Dendritic cell treated with granulocyte-macrophage colony-stimulating factor and Interleukin-4, amounts not matched to agents 40 ng/mL and 50 ng/mL, for 4 days (primary cell): ENCODE results near the gene SARDH.

Experiments
- H3K27ac Mint-ChIP-seq: one replicate; pipeline ENCODE4 v1.8.0; 2022; ENCODE audit warnings: mild to moderate bottlenecking, mixed read lengths
- H3K27me3 Mint-ChIP-seq: one replicate; pipeline ENCODE4 v1.8.0; 2022; ENCODE audit warnings: mild to moderate bottlenecking, mixed read lengths
- H3K36me3 Mint-ChIP-seq: one replicate; pipeline ENCODE4 v1.8.0; 2022; ENCODE audit warnings: low read depth, mixed read lengths
- H3K4me1 Mint-ChIP-seq: one replicate; pipeline ENCODE4 v1.8.0; 2022; ENCODE audit warnings: low read depth, mixed read lengths
- H3K4me3 Mint-ChIP-seq: one replicate; pipeline ENCODE4 v1.8.0; 2022; ENCODE audit warnings: mild to moderate bottlenecking, moderate library complexity, mixed read lengths
- H3K9me3 Mint-ChIP-seq: one replicate; pipeline ENCODE4 v1.8.0; 2022; ENCODE audit warnings: mixed read lengths
- intact Hi-C: fragments of 100-400 bp; cut with micrococcal nuclease; formaldehyde crosslinking; loops from one replicate; pipeline ENCODE4 v1.15.0; 2022

The SARDH gene

DNA sequence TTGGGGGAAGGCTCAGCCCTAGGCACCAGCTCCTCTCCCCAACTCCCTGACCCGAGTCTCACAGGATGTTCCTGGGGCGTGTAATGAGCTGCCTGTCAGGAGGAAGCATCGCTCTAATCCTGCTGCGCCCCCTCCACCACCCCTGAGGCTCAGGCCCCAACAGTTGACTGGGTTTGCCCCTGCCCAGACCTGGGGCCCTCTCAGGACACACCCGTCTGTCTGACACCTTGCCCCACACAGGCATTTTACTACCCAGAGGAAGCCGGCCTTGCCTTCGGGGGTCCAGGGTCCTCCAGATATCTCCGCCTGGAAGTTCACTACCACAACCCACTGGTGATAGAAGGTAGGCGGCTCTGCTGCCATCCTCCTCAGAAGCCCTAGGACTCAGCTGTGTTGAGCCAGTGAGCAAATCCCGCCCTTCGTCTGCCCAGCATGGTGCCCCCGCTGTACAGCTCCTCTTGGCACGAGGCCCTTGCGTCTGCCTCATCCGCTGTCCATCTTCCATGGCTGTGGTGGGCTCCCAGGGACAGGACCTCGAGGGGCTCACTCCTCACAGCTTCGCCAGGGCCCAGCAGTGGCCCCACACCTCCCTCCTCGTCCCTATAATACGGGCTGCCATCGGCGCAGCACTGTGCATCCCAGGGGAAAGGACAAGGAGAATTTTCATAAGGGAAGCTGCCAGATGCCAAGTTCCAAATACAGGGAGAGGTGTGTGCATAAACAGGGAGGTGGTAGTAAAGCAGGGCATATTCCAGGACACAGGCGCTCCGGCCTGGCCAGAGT lies 94.0 kb downstream of the SARDH start:
- no peak overlapping the region for H3K27ac Mint-ChIP-seq
- no peak overlapping the region for H3K4me3 Mint-ChIP-seq
- intact Hi-C loops = no loop called here
- H3K36me3 Mint-ChIP-seq = no peaks in the 10 kb centered on the region
- H3K9me3 Mint-ChIP-seq = no peaks in the 10 kb centered on the region
- H3K27me3 Mint-ChIP-seq = peaks cover 1% of the 10 kb centered on the region
- H3K4me1 Mint-ChIP-seq = no peaks in the 10 kb centered on the region

DNA sequence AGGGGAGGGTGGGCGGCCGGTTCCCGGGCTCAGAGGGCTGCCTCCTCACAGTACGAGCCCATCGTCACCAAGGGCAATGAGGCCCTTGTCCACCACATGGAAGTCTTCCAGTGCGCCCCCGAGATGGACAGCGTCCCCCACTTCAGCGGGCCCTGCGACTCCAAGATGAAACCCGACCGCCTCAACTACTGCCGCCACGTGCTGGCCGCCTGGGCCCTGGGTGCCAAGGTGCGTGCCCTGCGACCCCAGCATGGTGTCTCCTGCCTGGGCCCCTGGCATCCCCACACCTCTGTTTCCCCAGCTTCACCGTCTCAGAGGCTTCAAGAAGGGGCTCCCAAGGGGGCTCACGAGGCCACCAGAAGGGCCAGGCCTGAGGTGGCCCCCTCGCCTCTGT lies 94.8 kb downstream of the SARDH start:
- no peaks in the 10 kb centered on the region for H3K4me1 Mint-ChIP-seq
- no peaks in the 10 kb centered on the region for H3K36me3 Mint-ChIP-seq
- no peaks in the 10 kb centered on the region for H3K9me3 Mint-ChIP-seq
- no peak overlapping the region for H3K4me3 Mint-ChIP-seq
- intact Hi-C loops = no loop called here
- H3K27me3 Mint-ChIP-seq = peaks cover 1% of the 10 kb centered on the region
- H3K27ac Mint-ChIP-seq = no peak overlapping the region

DNA sequence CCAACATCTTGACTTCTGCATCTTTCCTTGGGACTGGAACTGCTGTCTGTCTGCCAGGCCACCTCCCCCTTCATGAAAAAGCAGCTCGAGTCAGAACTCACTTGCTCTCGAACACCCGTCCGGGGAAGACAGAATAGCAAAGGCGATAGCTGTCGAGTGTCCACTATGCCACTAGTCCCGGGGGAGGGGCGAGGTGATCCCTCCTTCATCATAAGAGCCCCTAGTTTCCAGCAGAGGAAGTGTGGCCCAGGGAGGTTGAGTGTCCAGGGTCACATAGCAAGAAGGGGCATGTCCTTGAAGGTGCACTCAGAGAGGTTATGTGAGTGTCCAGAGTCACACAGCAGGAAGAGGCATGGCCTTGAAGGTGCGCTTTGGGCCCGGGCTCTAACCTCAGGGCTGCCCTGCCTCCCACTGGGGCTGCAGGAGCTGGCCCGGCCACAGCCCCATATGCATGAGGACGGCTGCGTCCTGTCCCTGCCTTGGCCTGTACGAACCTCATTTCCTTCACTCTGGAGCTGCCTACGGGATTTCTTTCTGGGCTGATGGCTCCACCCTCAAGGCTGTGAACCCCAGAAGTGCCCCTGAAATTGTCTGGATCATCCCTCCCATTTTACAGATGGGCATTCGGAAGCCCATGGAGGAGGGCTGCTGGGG lies 95.3 kb downstream of the SARDH start:
- Mint-ChIP-seq H3K9me3 (no peaks in the 10 kb centered on the region), H3K27me3 (no peaks in the 10 kb centered on the region), H3K36me3 (no peaks in the 10 kb centered on the region), H3K4me3 (no peak overlapping the region), H3K27ac (no peak overlapping the region), H3K4me1 (no peaks in the 10 kb centered on the region)
- intact Hi-C loops = no loop called here

- H3K27me3 Mint-ChIP-seq = no peaks in the 10 kb centered on the region
- H3K4me3 Mint-ChIP-seq = no peak overlapping the region
- no peaks in the 10 kb centered on the region for H3K36me3 Mint-ChIP-seq
- H3K27ac Mint-ChIP-seq = no peak overlapping the region
- no peaks in the 10 kb centered on the region for H3K4me1 Mint-ChIP-seq
- intact Hi-C loops = no loop called here
- H3K9me3 Mint-ChIP-seq = no peaks in the 10 kb centered on the region
Measured at GRCh38 chr9:133641861-133642595, 96.1 kb downstream of the SARDH start.

DNA sequence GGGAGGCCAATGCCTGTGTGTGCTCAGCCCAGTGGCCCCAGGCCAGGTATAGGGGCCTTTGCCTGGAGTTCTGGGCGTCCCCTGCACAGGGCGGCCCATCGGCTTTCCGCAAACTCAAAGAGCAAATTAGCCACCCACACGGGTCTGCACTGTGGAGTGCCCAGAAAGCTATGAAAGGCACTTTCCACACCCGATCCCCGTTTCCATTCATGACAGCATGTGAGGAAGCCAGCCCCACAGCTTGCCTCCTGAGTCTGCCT lies 96.8 kb downstream of the SARDH start:
- intact Hi-C loops = no loop called here
- Mint-ChIP-seq H3K4me1 (no peaks in the 10 kb centered on the region), H3K4me3 (no peak overlapping the region), H3K9me3 (no peaks in the 10 kb centered on the region), H3K27ac (no peak overlapping the region), H3K27me3 (no peaks in the 10 kb centered on the region), H3K36me3 (no peaks in the 10 kb centered on the region)

GRCh38 chr9:133640580-133641395 lies 97.4 kb downstream of the SARDH start:
- Mint-ChIP-seq H3K4me3 (no peak overlapping the region), H3K36me3 (no peaks in the 10 kb centered on the region), H3K27me3 (no peaks in the 10 kb centered on the region), H3K27ac (no peak overlapping the region), H3K4me1 (no peaks in the 10 kb centered on the region), H3K9me3 (no peaks in the 10 kb centered on the region)
- intact Hi-C loops = no loop called here

DNA sequence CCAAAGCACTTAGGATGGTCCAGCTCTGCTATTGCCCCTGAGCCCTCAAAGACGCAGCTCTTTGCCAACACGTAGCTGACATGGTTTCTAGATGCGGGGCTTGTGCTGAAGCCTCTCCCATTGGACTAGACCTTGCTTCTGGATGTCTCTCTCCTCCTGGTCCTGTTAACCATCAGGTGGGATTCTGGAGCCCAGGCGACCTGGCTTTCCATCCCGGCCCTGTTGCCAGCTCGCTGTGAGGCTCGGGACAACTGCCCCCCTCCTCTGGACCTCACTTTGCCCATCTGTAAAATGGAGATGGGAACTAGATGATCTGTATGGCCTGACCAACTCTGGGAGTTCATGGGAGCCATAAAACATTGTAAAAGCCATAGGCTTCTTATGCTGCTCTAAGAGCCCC lies 98.0 kb downstream of the SARDH start:
- Mint-ChIP-seq H3K36me3 (no peaks in the 10 kb centered on the region), H3K9me3 (no peaks in the 10 kb centered on the region), H3K4me1 (no peaks in the 10 kb centered on the region), H3K4me3 (no peak overlapping the region), H3K27me3 (peaks cover 2% of the 10 kb centered on the region), H3K27ac (no peak overlapping the region)
- intact Hi-C loops = no loop called here

GRCh38 chr9:133639613-133640012 lies 98.5 kb downstream of the SARDH start:
- Mint-ChIP-seq H3K36me3 (no peaks in the 10 kb centered on the region), H3K27ac (no peak overlapping the region), H3K9me3 (no peaks in the 10 kb centered on the region), H3K4me1 (no peaks in the 10 kb centered on the region), H3K4me3 (no peak overlapping the region), H3K27me3 (peaks cover 3% of the 10 kb centered on the region)
- intact Hi-C loops = no loop called here

DNA sequence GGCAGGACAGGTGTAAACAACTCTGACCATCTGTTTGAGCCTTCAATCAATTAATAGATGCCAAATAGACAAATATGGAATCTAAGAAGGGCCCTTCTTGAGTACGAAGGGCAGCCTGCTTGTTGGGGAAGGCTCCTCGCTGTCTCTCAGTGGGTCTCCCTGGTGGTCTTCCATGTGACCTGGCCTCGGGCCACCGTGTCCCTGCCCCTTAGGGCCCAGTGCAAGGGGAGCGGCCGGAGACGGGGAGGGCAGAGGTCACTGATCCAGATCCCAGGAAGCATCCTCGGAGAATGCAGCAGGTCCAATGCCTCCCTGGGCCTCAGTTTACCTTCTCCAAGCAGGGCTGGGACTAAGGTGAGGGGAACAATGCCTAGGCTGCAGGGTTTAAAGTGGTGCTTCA lies 99.4 kb downstream of the SARDH start:
- Mint-ChIP-seq H3K4me1 (no peaks in the 10 kb centered on the region), H3K27me3 (peaks cover 7% of the 10 kb centered on the region), H3K4me3 (no peak overlapping the region), H3K9me3 (no peaks in the 10 kb centered on the region), H3K27ac (no peak overlapping the region), H3K36me3 (no peaks in the 10 kb centered on the region)
- intact Hi-C loops = no loop called here

GRCh38 chr9:133638076-133638475 lies 100.1 kb downstream of the SARDH start:
- H3K4me3 Mint-ChIP-seq = no peak overlapping the region
- no peaks in the 10 kb centered on the region for H3K36me3 Mint-ChIP-seq
- H3K27me3 Mint-ChIP-seq = peaks cover 9% of the 10 kb centered on the region
- no peaks in the 10 kb centered on the region for H3K4me1 Mint-ChIP-seq
- no peak overlapping the region for H3K27ac Mint-ChIP-seq
- no peaks in the 10 kb centered on the region for H3K9me3 Mint-ChIP-seq
- intact Hi-C loops = no loop called here

DNA sequence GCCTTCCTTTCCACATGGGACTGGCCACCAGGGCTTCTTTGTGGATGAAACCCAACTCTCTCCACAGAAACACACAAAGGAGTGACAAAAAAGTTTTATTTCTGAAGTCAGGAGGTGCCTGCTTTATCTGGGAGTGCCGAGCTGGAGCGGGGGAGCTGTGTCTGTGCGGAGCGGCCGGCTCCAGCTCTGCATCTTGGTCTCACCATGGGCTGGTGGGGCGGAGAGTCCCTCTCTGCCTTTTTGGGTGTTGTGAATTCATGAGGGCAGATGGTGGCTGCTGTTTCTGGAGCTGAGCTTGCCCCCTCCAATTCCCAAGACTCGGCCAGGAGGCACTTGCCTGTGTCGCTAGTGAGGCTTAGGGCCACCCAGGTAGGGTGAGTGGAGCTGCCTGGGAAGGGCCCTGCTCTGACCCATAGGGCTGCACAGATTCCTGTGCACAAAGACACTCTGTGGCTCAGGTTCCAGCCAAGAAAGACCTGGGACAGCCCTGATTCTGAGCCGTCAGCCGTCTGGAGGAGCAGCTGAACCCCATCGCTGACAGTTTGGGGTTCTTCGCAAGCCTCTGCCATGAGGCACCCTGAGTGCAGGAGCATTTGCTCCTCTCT lies 100.6 kb downstream of the SARDH start:
- peaks cover 13% of the 10 kb centered on the region for H3K27me3 Mint-ChIP-seq
- H3K4me3 Mint-ChIP-seq = no peak overlapping the region
- H3K4me1 Mint-ChIP-seq = no peaks in the 10 kb centered on the region
- H3K36me3 Mint-ChIP-seq = no peaks in the 10 kb centered on the region
- intact Hi-C loops = no loop called here
- no peak overlapping the region for H3K27ac Mint-ChIP-seq
- no peaks in the 10 kb centered on the region for H3K9me3 Mint-ChIP-seq

GRCh38 chr9:133636902-133637301 lies 101.2 kb downstream of the SARDH start:
- Mint-ChIP-seq H3K36me3 (no peaks in the 10 kb centered on the region), H3K9me3 (no peaks in the 10 kb centered on the region), H3K4me1 (no peaks in the 10 kb centered on the region), H3K4me3 (no peak overlapping the region), H3K27me3 (peaks cover 13% of the 10 kb centered on the region), H3K27ac (no peak overlapping the region)
- intact Hi-C loops = no loop called here

DNA sequence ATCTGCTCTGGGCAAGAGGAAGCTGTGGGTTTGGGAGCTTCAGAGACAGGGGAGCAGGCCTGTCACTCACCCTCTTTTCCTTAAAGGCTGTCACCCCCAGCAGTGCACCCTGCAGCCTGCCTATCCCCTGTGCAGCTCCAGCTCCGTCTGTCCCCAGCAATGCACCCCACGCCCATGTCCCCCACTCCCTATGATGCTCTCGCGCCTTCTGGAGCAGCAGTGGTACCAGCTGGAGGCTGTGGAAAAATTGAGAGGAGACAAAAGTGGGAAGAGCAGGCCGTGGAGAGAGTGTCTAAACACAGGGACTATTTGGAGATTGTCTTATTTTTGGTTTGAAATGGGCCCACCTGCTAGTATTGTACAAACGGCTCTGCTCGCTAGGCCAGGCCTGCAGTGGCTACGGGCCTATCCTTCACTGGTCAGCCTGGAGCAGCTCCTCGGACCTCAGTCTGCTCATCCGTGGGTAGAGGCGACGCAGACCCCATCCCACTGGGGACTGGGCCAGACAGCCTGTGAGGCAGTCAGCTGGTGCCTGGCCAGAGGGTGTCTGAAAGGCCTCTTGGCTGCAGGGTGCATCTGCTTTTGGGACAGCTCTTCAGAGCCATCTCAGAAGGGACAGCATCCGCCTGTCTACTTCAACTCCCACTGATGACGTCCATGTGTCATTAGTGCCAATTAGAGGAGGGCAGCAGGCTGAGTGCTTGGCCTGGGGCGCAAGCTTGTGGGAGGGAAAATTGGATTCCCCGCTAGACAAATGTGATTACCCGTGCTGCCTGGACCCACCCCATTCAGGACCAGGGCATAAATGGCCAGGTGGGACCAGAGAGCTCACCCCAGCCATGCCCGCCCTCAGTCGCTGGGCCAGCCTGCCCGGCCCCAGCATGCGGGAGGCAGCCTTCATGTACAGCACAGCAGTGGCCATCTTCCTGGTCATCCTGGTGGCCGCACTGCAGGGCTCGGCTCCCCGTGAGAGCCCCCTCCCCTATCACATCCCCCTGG lies 102.3 kb downstream of the SARDH start, which contains the start of gene DBH:
DBH (plus strand) TSS at position 831 of the 999 bp plus-strand sequence; CDS start at position 840, 9 bp downstream.
- Mint-ChIP-seq H3K27me3 (peaks cover 13% of the 10 kb centered on the region), H3K4me3 (no peak within 1 kb of the TSS), H3K36me3 (no peaks in the 10 kb centered on the region), H3K9me3 (no peaks in the 10 kb centered on the region), H3K27ac (no peak within 1 kb of the TSS), H3K4me1 (no peaks in the 10 kb centered on the region)
- intact Hi-C loops = no loop called here
